ENCODE results near the gene CHSY1.
A peak's percentile ranks its signal among the peaks of the same experiment; 100 is the strongest.

CHSY1 gene

DNA sequence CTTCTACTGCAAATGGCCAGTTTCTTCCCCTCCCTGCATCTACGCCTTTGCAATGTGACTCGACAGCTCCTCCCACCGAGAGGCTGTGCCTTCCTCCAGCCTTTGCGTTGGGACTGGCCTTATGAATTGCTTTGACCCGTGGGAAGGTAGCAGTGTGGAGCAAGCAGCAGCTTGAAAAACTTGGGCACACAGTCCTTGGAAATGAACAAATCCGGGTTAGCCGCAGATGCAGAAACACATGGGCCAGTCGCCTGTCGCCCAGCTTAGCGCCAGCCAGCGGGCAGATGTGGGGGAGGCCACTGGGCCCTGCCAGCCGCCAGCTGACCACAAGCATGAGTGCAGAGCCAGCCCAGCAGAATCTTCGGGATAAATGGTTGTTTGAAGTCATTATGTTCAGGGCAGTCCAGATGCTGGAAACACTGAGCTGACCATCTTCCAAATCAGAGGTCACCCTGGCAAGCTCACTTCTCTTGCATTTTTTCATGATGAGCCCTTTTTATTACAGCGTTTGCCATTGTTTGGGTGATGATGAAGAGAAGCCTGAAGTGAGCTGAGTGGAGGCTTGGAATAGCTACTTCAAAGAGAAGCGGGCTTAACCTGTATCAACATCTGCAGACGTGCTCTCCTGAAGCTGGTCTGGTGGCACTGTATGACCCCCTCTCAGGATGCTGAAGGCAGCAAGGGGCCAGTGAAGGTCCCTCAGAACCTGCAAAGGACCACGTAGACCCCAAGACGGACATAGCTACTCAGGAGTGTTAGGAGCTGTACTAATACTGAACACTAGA is 15.7 kb upstream of the CHSY1 start:
- no peak for DNase-seq (ENCODE audit: low read depth)

DNA sequence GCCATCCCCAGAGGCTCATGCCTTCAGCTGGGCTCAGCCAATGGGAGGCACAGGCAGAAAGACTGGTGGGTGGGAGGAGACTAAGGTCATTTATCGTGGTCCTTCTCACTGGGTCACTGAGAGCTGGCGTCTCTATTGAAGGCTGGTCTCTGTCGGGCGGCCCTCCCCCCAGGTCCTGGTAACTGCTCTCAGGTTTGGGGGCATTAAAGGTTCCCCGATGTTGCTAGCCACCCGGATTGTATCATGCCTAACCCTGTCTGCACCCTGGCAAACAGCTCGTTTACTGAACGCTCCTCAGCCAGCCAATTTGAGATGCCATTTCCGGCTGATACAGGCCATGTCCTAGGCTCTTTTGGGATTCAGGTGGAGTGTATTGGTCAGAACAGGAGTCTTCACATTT is 14.9 kb upstream of the CHSY1 start:
- no peak for DNase-seq (ENCODE audit: low read depth)

DNA sequence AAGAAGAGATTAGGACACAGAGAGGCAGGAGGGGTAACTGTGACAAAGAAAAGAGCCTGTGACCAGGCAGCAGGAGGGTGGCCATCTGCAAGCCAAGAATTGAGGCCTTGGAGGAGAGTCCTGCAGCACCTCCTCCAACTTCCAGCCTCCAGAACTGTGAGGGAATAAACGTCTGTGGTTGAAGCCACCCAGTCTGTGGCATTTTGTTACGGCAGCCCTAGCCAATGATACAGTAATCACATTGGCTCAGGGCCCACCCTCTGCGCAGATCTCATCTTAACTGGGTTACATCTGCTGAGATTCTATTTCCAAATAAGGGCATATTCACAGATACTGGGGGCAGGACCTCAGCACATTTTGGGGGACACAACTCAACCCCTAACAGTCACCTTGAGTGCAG is 14.2 kb upstream of the CHSY1 start:
- no peak for DNase-seq (ENCODE audit: low read depth)

DNA sequence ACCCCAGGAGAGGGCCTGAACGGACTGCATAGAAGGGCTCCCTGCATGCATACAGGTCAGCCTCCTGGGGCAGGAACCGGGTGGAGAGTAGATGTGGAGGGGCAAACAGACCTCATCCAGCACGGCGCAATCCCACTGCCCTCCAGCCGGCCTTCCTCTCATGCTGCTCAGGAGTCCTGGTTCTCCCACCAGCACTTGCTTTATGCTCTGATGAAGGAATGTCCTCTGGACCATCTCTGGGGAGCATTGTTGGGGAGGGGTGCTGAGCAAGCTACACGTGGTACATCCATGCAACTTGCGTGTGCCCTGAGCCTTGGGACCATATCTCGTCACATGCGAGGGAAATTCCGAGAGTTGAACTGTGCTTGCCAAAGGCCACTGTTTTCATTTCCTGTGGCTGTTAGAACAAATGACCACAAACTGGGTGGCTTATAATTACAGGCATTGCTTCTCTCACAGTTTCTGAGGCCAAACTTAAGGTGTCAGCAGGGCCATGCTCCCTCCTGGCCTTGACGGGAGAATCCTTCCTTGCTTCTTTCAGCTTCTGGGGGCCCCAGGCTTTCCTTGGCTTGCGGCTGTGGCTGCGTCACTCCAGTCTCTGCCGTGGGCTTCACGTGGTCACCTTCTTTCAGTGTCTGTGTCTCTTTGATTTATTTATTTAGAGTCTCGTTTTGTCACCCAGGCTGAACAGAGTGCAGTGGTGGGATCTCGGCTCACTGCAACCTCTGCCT is 13.2 kb upstream of the CHSY1 start:
- no peak for DNase-seq (ENCODE audit: low read depth)

DNA sequence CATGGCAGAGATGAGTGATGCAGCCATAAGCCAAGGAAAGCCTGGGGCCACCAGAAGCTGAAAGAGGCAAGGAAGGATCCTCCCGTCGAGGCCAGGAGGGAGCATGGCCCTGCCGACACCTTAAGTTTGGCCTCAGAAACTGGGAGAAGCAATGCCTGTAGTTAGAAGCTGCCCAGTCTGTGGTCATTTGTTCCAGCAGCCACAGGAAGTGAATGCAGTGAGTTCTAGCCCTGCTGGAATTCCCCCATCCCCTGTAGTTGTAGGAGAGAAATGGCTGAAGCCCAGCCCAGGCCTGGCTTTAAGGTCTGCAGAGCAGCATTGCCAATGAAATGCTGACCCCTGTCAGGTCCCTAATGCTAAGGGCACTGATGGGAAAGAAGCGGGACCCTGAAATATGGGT is 12.2 kb upstream of the CHSY1 start:
- no peak for DNase-seq (ENCODE audit: low read depth)

DNA sequence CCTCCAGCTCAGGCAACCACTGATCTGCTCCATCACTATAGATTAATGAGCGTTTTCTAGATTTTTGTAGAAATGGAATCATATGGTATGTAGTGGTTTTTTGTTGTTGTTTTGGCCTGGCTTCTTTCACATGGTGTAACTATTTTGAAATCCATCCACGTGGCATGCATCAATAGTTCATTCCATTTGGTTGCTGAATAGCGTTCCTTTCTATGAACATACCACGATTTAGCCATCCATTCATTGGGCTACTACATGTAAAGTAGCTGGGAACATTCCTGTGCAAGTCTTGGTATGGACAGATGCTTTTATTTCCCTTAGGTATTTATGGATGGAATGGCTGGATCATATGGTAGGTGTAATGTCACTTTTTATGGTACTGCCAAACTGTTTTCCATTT is 10.7 kb upstream of the CHSY1 start:
- DNase-seq (ENCODE audit: low read depth), result no peak

DNA sequence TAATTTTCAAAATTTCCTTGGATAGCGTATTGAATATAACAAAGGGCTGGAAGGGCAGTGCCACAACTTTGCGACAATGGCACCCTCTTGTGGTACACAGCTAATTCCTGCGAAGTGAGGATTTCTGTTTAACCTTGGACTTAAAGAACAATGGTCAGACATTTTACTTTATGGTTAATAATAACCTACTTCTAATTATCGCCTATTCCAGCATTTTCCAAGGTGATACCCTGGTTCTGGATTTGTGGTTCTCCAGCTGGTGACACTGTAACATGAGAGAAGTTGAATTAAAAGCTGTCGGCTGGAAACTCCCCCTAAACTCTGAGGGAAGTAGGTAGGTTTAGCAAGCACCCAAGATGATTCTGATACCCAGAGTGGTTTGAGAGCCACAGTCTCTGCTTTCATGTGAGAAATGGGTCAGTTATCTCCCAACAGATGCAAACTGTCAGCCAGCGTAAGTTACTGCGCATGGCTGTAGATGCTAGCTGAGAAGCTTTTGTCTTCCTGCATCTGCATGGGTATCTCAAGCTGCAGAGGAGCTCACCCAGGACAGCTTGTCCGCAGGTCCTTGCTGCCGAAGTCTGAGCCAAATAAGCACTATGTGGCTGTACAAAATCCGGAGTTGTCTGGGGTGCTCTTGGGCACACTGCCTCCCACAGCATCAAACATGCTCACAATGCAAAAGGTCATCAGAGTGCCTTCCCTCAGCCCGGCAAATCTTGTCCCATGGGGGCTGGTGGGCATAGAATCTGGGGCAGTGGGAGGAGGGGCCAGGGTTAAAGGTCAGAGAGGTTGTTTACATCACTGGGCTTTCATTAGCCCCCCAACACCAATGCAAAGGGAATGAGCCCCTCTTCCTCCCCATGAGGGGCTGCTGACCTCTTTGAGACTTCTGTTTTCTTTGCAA is 6.6 kb upstream of the CHSY1 start:
- DNase-seq (ENCODE audit: low read depth), result peak; percentile 21

DNA sequence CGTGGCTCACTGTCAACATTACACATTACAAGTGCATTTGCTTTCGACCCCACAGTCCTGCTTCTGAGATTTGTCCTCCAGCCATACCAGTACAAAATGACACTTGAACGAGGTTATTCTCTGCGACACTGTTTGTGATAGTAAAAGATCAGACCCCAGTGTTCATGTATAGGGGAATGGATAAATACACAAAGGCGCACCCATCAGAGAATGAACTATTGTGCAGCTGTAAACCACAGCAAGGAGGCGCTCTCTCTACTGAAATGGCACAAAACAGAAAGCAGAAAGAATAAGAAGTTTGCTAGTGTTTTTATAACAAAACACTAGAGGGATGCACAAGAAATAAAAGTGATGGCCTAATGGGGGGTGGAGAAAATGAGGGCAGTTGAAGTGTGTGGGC is 4.9 kb upstream of the CHSY1 start:
- no peak for DNase-seq (ENCODE audit: low read depth)

DNA sequence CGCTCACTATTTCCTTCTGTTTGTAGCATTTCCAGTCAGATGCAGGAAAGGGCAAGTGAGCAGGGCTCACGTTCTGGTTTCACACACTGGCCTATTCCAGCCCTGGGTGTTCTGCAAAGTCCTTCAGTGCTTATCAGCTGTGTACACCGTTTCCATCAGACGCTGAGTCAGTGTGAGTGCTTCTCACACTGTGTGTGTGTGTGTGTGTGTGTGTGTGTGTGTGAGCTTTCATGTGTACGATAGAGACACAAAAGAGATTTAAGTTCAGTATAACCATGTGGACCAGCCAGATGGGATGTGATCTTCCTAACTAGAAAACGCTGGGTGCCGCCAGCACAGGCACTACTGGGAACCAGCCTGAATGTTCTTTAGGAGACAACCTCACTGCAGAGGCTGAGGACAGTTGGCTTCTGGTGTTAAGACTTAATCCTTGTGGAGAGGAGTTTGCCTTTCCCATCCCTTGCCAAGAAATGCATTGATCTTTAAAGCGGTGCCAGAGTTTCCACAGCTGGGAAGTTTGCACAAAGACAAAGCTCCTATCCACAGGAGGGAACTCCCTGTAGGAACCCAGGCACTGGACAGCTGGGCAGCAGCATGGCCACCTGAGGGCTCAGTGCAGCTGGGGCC is 3.9 kb upstream of the CHSY1 start:
- DNase-seq (ENCODE audit: low read depth), result no peak

DNA sequence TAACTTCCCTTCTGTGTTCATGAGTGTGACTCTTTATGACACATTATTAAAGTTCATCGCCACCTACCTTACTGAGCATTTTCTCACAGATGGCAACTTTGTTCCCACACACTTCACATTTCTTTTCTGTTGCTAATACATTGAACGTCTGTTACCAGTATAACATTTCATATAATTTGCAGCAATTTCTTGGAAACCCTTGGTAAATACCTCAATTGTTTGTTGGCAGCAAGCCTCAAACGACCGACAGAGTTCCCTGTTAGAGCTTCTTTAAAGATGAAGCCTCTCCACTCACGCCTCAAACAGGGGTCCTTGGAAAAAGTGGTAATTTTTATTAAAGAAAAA is 3.2 kb upstream of the CHSY1 start:
- DNase-seq (ENCODE audit: low read depth), result no peak

DNA sequence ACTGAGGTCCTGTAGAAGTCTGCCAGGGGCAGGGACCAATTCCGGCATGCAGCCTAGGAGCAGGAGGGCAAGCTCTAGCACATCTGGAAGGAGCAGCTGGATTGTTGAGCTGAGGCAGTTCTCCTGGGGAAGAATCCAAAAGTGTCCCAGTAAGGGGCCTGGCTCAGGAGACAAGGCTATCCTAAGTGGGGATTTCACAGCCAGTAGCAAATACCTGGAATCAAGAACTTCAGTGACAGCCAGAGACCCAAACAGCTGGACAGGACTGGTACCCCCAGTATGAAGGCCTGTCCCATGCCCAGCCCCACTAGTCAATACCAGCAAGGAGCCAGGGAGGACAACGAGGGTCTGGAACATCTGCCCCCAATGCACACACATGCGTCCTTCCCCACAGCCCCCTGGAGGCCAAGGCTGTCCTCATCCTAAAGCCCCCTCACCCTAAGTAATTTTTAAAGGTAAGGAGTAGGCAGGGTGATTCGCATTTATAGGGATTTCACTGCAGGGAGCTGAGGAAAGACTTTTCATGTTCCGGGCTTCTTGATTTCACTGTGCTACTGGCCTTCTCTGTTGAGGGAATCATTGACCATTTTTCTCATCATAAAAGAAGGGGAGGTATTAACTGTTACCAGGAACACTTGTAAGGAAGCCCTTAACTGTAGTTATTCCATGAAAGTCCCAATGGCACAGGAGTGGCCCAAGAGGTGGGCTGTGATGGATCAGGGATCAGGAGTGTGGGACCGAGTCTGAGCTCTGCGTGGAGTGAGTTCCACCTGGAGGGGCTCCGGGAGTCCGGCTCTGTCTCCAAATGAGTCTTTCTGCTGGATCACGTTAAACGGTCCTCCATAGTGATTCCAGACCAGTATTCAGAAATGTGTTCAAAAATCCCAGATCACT is 2.6 kb upstream of the CHSY1 start:
- DNase-seq (ENCODE audit: low read depth), result no peak

DNA sequence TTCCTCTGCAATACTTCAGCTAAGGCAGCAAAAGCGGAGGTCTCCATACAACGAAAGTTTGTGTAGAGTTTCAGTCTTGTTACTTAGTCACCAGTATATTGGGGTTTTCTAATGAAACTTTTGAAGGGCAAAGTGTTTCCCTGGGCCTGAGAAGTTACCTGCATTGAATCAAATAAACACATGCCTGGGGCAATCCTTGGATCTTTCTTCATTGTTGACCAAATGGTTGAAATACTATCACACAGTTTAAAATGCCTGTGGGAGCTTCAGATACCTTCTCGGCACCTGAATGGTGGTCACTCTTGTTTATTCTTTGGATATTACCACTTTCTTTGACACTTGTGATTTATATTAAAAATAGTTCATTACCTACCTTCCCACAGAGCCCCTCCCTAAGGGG is 988 bp upstream of the CHSY1 start:
- DNase-seq (ENCODE audit: low read depth), result no peak

DNA sequence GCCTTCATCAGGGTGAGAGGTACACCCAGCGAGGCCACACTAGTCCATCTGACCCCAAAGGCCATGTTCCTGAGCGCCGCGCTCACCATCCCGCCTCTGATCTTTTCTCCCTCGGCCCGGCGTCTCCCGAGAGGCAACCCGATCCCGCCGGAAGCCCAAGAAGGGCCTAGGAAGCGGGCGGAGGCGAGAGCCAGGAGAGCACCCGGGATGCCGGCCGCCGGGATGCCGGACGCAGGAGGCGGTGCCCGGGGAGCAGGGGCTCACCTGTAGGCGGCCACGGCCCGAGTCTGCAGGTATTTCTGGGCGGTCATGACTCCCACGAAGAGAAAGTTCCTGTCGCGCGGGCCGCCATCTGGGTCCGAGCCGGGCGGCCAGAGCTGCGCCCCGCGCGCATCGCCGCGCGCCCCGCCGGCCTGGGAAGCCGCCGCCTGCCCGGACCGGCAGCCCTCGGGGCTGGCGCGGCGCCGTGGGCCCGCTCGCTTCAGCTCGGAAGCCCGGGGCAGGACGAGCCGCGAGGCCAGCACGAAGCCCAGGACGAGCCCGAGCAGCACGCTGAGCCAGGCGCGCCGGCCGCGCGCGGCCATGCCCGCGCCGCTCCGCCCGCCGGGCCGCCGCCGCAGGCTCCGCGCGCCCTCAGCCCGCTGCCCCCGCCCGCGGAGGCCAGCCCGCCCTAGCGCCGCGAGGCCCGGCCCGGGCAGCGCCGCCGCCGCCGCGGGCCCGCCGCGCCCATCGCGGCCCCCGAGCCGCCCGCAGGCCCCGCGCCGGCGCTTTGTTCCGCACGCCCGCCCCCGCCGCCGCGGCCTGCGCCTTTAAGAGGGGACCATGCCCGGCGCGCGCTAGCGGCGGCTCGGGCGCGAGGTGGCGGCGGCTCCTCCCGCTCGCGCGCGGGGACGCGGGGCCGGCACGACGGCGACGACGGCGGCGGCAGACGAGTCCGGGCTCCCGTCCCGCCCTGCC is 697 bp downstream of the CHSY1 start:
- DNase-seq (ENCODE audit: low read depth), result peak; percentile 10

DNA sequence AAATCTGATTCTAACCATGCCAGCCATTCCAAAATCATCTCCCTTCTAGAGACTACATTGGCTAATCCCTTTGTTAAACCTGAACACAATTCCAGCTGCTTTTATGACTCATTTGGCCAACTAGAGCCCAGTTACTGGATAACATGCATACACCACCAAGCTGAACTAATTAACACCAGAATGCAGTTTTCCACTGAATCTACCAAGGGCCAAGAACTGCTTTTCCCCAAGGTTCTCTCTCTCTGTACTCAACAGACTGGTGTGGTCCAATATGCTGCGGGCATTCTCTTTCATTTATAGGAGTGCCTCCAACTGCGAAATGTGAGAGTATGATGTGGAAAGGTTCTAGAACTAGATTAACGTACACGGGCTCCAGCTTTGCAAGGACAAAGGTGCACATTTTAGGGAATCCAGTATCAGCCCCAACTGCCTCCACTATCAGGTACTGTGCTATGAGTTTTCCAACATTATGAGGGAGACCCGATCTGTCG is 1.5 kb downstream of the CHSY1 start:
- DNase-seq (ENCODE audit: low read depth), result no peak

DNA sequence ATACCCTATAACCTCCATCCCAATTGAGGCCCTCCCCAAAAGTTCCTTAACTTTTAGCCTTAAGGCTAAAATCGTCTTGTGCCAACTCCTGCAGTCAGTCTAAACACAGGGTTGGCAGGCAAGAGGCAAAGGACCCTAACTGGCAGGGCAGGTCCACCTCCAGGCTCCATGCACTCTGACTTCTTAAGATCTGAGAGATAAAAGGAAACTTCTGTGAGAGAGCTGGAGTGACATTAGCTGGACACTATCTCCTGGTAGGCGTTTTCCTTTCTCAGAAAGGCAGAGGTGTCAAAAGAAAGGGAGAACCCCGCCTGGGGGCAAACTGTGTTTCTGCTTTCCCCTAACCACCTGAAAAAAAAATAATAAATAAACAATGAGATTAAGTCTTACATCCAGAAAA is 3.6 kb downstream of the CHSY1 start:
- no peak for DNase-seq (ENCODE audit: low read depth)

DNA sequence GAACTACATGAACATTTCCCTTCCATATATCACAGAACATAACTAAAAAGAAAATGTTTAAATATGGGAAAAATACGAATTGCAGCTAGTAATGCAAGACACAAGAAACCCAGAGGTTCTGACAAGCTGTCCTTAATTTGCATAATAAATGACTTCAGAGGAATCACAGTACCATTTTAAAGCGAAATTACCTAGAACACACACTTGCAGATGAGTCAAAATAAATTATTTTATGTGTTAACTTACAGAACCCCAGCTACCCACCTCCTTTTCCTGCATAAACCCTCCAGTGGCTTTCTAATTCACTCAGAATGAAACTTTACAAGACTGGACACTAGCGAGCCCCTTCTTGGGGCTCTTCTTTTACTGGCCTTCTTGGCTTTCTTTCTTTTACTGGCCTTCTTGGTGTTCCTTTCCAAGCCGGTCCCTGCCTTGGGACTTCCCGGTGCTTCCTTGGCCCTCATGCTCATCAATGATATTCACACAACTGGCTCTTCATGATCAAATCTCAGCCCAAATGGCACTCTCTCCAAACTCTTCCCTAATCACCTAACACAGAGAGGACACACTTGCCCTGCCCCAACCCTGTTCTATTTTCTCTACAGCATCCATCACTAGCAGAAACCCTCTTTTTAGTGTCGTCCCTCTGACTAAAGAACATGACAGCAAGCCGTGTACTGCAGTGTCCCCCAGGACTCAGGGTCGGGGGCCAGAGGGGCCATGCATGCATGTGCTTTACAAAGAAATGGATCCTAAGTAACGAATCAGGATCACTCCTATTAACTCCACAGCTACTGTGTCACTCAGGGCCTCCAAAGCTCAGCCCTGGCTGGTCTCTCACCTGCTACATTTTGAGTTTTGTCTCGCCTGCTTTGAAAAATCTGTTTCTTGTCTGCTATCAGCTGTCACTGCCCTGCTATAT is 4.8 kb downstream of the CHSY1 start:
- DNase-seq (ENCODE audit: low read depth), result no peak

DNA sequence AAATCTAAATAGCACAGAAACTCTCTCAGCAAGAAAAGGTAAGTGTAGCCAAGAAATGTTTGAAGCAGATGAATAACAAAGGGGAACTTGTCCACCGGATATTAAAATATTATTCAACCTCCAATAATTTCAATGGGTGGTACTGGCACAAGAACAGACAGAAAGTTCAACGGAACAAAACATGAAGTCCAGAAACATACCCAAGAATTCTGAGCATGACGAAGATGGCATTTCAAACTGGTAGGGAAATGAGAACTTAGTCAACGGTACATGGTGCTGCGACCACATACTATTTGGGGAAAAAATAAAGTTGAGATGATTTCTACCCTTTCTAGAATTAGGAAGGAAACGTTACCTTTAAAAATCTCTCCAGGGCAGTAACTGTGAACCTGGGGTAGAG is 5.5 kb downstream of the CHSY1 start:
- no peak for DNase-seq (ENCODE audit: low read depth)

DNA sequence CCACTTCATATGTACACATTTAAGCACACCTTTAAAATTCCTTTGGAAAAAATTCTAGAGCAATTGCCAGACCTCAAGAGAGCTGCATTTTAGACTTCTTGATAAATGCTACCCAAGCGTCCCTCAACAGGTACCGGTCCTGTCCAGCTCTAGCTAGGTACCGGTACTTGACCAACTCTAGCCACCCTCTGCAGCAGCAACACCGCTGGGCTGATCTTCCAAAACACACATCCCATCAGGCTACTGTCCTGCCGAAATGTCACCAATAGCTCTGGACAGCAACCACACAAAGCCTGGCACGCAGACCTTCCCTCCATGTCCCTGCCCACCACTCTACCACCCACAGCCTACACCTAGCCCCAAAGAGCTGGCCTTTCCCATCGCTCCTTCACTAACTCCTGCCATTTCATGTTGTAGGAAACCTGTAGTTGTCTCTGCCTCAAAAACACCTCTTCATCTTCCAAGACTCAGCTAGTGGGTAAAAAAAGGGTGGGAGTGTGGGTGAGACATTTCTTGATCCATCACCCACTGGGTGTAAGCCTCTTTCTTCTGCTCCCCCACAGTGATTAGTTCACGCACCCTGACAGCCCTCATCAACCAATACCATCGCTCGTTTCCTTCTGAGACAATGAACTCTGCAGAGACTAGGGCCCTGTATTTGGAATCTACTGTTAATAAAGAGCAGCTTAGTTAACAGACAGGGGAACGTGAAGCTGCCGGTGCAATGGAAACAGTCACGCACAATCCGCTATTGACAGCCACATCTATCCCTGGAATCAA is 6.8 kb downstream of the CHSY1 start:
- no peak for DNase-seq (ENCODE audit: low read depth)

Measured in stimulated activated CD8-positive, alpha-beta memory T cell treated with anti-CD3 and anti-CD28 coated beads, Interleukin-12 subunit alpha, Interleukin-12 subunit beta, amount 100 ng/mL, for 4 hours (primary cell).